GM21447 (cell line): Measurements from ENCODE around the gene IGHMBP2.

ENCODE experiments used
- ATAC-seq: cut with Tn5 transposase; IDR thresholded peaks from one replicate; pipeline ENCODE4 v1.9.1; 2021; ENCODE audit not compliant: unreplicated experiment

Gene IGHMBP2

DNA sequence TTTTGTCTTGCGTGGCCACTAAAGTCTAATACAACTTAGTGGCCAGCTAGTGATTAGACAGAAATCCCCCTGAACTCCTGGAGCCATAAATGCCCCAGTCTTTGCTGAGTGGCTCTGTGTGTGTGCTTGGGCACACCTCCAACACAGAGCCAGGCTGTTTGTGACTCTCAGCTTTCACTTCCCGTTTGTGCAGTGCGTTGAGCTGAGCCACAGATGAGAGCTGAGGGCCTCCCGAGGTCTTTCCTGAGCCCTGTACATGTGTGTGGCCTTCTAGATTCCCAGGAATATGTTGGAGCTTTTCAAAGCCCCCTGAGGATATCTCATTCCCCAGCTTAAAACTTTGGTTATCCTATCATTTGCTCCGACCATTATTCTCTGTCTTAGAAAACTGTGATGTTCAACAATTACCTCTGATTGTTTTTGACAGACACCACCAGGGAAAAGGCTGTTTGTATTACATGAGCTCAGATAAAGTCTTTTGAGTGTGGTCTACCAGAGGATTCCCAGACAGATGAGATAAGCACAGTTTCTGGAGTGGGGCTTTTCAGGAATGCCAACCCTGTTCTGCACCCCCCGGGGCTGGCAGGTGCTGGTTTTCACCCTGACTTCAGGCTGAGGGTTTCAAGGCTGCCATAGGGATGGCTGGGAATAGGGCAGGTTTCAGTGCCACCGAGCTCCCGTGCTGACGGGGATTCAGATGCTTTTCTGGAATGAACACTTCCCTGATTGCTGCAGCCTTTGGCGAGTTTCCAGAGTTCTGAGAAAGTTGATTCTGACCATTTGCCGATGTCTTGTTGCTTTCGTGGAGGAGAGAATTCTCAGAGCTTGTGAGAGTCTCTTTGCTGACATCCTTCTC is 23.8 kb downstream of the IGHMBP2 start:
- no peak for ATAC-seq

DNA sequence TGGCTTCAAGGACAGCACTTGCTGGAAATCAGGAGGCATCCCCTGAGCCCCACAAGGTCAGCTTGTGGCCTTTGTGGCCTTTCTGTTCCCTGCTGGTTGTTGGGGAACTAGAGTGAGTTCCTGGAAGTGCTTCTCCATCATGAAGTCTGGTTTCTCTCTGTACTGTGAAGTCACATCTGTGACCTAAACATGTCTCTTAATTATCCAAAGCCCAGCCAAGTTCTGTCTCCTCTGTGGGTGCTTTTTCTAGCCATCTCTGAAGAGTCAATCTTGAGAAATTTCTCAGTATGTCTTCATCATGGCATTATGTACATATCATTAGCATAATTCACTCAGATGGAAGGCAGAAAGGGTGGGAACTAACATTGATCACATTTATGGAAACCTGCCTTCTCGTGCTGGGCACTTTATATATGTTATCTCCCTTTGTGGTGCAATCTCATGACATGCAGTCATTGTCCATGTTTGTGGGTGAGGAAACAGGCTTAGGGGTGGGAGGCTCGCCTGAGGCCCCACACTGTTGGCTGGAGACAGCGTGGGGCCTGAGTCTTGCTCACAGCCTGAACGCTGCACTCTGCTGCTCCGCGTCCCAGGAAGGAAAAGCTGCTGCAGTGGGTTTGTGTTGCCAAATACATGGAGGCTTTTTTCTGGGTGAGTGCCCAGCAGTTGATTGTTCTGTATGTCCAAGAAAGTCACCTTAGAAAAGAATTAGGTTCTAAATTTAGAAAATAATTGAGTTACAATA is 24.6 kb downstream of the IGHMBP2 start:
- ATAC-seq: no peak

DNA sequence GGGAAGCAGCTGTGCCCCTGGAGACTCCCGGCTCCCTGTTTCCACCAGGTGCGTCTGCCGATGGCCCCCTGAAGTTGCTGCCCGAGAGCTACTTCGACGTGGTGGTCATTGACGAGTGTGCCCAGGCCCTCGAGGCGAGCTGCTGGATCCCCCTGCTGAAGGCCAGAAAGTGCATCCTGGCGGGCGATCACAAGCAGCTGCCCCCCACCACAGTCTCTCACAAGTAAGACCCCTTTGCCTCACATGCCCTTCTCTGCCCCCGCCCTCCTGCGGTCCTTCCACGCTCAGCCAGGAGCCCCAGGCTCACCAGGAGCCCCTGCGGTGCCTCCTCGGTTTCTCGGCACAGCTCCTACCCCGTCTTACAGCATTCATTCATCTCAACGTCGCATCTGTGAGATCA is 25.4 kb downstream of the IGHMBP2 start:
- no peak for ATAC-seq

DNA sequence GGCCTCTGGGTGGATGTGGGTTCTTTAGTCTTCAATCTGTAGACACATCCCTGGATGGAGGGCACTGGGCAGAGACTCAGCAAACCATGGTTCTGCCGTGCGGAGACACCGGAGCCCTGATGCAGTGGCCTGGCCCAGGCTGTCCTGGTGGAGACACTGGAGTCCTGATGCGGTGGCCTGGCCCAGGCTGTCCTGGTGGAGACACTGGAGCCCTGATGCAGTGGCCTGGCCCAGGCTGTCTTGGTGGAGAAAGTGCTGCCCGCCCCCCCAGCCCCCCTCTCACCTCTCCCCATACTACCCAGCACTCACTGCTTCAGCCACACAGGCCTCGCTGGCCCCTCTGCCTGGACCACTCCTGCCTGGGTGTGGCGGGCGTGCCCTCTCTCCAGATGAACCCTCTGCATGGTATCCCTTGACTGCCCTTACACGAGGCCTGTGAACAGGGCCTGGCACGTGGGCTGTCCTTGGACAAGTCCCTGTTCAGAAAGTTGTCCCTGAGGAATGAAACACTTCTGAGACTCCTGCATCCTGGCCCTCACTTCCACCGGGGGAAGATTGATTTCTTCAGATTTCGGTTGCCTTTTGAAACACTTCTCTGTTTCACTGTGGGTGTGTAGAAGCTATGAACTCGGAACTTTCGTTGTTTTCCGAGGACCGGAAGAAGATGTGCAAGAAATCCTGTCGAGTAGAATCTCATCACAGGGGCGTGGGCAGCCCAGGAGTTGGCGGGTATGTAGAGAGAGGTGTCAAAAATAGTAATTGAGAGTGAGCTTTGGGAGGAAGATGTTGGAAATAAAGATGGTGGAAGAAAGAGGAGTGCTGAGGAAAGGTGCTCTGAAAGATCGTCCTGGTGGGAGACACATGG is 26.2 kb downstream of the IGHMBP2 start:
- no peak for ATAC-seq

DNA sequence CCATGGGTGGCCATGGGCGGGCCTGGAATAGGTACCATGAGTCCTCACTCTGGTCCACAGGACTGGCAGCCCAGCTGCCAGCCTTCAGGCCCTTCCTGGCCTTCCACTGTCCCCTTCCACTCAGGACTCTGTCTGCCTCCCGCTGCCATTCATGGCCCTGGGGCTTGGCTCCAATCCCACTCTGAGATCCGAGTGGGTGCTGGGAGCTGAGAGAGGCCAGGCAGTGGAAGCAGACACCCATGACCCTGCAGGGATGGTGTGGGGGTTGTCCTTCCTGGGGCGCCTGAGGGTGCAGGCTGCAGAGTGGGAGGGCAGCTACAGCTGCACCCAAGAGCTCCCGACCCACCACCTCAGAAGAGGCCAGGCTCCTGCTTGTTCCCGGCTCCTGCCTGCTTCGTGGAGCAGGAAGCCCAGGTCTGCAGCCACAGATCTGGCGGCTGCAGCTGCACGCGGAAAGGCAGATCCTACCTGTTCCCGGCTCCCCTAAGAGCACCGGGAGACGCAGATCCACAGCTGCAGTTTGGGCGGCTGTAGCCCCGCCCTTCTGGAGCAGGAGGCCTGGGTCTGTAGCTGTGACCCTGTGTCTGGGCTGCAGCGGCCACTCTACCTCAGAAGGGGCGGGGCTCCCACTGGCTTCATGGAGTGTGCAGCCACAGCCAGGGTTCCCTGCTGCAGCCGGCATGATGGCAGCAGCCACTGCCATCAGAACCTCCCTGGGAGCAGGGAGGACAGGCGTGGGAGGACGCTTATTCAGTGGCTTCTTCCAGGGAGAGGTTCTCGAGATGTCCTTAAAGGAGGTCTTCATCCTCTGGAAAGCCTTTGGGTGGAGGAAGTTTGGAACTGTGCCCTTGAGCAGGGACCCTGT is 27.5 kb downstream of the IGHMBP2 start:
- no peak for ATAC-seq

DNA sequence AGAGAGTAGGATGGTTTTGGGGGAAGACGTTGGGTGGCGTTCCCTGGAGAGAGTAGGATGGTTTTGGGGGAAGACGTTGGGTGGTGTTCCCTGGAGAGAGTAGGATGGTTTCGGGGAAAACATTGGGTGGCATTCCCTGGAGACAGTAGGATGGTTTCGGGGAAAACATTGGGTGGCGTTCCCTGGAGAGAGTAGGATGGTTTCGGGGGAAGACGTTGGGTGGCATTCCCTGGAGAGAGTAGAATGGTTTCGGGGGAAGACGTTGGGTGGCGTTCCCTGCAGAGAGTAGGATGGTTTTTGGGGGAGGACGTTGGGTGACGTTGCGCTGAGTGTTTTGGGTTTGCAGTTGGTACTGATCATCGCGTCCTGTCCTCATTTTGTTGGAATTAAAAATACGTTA is 28.2 kb downstream of the IGHMBP2 start:
- no peak for ATAC-seq

DNA sequence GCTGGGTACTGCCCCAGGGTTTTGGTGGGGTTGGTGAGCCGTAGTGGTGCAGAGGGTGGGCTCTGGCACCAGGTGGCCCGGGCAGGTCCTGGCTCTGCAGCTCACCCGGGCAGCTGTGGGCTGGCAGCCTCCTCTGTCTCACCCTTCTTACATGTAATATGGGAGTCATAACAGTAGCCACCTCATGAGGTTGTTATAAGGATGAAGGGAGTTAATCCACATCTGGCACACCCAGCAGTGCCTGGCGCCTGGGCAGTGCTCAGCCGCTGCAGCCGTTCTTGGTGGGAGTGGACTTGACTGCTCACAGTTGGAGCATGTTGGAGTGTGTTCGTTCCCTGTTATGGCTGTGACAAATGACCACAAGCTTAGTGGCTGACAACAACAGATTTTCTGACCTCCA is 28.7 kb downstream of the IGHMBP2 start:
- ATAC-seq: no peak

DNA sequence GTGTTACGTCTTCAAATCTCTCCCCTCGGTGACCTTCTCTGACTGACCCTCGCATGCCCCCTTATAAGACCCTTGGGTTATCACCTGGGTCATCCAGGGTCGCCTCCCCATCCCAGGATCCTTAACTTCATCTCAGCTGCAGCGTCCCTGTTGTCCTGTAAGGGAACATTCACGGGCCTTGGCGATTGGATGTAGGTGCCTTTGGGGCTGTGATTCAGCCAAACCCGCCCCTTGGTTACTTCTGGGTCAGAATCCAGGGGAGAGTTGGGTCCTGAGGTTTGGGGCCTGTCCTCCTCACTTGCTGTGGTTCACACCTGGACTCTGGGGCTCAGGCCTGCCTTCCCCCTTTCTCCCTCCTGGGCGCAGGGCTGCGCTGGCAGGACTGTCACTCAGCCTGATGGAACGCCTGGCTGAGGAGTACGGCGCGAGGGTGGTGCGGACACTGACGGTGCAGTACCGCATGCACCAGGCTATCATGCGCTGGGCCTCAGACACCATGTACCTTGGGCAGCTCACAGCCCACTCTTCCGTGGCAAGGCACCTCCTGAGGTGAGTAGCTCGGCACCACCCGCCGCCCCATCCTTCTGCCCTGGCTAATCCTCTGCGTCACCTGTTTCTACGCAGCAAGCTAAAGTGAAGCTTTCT is 29.4 kb downstream of the IGHMBP2 start:
- ATAC-seq: no peak

DNA sequence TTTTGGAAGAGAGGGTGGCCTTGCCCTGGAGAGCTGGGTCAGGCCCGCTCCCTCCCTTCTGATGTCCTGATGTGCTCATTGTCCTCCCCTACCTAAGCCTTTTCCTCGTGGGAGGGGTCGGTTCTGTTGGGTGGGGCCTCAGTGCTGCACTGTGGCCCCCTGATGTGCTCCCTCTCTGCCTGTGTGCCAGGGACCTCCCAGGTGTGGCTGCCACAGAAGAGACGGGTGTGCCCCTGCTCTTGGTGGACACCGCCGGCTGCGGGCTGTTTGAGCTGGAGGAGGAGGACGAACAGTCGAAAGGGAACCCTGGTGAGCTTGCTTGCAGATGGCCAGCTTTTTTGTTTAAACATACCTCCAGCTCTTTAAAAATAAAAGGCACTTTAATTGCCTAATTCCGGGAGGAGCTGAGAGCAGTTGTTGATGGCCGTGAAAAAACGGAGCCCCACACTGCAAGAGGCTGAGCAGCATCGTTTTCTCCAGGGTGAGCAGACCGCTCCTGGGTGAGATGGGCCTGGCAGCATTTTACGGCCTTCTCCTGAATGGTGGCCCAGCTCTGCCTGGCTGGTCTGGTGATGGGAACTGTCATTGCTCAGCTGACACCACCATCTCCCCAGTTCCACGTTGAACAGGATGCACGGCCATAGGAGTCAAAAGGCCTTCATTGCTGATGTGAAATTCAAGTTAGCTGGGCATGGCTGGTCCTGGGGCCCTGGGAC is 30.1 kb downstream of the IGHMBP2 start:
- no peak for ATAC-seq

DNA sequence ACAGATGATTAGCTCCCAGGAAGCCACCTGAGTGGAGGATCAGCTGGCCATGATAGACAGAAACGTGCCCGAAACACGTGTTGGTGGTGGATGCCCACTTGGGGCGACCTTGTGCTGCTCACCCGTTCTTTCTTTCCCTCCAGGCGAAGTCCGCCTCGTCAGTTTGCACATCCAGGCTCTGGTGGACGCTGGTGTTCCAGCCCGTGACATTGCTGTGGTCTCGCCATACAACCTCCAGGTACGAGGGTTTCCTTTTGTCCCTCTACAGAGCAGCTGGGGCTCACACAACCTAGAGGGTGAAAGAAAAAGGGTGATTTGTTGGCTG is 30.6 kb downstream of the IGHMBP2 start:
- no peak for ATAC-seq

DNA sequence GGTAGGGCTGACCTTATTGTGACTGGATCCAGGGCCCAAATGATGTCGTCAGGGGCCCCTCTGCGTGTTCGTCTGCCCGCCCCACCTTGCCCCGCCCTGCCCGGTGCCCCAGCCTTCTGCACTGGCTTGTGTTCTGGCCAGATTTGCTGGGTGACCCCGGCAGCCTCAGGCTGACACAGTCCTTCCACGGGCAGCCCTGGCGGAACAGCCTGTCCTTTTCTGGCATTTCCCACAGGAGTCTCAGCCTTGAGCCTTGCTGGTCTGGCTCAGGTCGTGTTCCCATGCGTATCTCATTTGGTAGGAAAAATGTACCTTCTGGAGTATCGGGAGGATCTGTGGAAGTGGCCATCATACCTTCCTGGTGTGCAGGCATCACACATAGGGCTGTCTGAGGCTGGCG is 31.0 kb downstream of the IGHMBP2 start:
- ATAC-seq: no peak

DNA sequence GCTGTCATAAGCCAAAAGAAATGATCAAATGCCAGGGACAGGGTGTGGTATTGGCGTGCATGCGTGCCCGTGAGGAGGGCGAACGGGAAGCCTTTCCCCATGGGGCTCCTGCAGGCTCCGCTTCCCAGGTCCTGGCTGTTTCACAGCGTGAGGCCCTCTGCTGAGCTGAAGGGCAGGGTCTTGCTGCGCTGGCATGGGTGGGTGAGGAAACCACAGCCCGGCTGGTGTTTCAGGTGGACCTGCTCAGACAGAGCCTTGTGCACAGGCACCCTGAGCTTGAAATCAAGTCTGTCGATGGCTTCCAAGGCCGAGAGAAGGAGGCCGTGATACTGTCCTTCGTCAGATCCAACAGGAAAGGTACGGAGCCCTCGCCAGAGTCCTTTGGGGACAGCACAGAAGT is 31.4 kb downstream of the IGHMBP2 start:
- ATAC-seq: no peak

DNA sequence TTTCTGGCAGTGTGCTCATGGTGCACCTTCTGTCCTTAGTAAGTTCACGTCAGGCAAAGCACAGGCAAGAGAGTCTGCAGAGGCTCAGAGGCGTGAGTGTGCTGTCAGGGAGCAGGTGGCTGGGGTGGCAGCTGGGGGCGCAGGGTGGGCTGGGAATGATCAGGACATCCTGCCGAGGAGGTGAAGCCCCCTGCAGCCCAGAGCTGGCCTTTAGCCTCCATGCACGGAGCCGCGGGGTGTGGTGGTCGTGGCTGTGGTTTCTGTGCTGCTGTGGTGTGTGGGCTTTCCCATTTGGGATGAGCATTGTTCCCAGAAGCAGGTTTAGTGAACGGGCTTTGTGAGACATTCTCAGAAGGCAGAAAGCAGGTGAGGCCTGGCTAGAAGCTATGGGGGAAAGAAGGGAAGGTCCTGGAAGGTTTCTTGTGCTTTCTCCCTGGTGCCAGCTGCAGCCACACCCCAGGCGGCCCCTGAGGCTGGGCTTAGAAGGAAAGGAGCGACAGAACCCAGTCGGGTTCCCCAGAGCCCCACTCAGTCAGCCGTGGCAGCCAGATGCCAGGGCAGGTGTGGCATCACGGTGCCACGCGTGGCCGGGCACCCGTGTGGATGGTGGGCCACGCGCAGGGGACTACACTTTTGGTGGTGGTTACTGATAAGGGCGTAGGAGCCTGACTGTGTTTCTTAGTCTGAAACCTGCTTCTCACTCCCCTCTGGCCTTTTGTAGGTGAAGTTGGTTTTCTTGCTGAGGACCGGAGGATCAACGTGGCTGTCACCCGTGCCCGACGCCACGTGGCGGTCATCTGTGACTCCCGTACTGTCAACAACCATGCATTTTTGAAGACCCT is 32.0 kb downstream of the IGHMBP2 start:
- no peak for ATAC-seq

DNA sequence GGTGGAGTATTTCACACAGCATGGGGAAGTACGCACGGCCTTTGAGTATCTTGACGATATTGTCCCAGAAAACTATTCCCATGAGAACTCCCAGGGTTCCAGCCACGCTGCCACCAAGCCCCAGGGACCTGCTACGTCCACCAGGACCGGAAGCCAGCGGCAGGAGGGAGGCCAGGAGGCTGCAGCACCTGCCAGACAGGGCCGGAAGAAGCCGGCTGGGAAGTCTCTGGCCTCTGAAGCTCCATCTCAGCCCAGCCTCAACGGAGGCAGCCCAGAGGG is 32.6 kb downstream of the IGHMBP2 start:
- no peak for ATAC-seq

DNA sequence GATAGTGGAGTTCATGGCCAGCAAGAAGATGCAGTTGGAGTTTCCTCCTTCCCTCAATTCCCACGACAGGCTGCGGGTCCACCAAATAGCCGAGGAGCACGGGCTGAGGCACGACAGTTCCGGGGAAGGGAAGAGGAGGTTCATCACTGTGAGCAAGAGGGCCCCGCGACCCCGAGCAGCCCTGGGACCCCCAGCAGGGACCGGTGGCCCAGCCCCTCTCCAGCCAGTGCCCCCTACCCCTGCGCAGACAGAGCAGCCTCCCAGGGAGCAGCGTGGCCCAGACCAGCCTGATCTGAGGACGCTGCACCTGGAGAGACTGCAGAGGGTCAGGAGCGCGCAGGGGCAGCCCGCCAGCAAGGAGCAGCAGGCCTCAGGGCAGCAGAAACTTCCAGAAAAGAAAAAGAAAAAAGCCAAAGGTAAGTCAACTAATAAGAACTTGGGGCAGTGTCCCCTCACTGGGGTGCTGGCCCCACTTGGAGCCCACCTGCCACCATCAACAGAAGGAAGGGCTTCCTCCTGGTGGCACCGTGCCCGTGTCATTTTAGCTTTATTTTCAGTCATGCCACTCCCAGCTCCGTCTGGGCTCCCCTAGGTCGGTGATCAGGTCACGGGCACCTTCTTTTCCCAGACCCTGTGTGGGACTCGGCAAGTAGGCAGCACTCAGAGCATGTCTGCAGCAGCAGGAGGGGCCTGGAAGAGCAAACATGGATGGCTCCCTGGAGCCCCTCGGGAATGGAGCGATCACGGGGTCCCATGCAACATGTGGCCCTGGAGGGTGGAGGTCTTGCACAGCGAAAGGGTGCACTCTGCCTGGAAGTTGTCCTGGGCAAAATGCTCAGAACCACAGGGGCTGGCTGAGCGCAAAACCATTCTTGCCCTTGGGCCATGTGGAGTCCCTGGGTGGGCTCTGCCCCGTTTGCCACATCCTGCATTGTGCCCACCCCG is 33.3 kb downstream of the IGHMBP2 start:
- no peak for ATAC-seq

DNA sequence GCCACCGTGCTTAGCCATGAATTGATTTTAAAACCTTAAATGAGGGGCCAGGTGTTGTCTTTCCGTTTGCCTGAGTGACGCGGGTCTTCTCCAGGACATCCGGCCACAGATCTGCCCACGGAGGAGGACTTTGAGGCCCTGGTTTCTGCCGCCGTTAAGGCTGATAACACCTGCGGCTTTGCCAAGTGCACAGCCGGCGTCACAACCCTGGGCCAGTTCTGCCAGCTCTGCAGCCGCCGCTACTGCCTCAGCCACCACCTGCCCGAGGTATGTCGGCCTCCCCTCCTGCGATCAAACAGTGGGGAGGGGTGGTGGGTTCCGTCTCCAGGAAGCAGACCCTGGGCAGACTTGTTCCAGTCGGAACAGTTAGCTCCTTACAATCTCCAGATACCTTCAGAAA is 34.4 kb downstream of the IGHMBP2 start:
- ATAC-seq: no peak

DNA sequence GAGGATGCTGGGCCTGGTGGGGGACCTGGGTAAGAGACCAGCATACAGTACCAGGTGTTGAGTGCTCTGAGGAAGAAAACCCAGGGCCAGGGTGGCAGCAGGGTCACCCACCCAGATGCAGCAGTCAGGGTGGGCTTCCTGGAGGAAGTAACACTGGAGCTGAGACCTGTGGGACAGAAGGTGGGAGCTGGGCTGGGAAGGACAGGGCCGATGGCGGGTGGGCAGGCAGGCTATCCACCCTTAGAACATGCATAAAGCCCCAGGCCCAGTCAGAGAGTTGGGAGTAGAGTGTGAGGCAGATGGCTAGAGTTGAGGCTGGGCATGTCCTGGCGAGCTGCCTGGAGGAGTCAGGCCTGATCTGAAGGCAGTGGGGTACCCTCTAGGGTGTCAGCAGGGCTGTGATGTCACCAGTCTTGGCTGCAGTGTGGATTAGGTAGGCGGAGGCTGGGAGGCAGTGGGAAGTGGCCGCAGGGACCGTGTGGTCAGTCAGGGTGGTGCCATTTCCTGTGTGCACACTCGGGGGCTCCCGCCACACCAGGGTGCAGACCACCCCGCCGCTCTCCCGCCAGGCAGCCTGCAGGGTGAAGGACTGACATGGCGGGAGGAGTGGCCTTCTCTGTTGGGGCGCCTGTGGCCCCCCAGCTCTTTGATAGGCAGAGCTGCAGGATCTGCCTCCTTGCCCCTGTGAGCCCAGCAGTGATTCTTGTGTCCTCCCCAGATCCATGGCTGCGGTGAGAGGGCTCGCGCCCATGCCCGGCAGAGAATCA is 35.3 kb downstream of the IGHMBP2 start:
- no peak for ATAC-seq
